ENCODE results near the gene VAC14.

- TF ChIP-seq SIN3A (IDR thresholded peaks at IDR 0.05; ENCODE audit: borderline replicate concordance, insufficient read depth, low read length) = no peak
- no peak for TF ChIP-seq POLR2AphosphoS5 (IDR thresholded peaks at IDR 0.05; ENCODE audit: low read depth, low read length)
- TF ChIP-seq TAF1 (IDR thresholded peaks at IDR 0.05; ENCODE audit: borderline replicate concordance, insufficient read depth, low read length) = no peak
- TF ChIP-seq REST (IDR thresholded peaks at IDR 0.05; ENCODE audit: insufficient read depth in 1 of 2, low read depth in 2 of 2, low read length in 2 of 2) = no peak
Measured at GRCh38 chr16:70656712-70657263, 144.2 kb downstream of the VAC14 start.
